ENCODE measurements around the gene PSMB5.

Gene PSMB5

GRCh38 chr14:22985894-22986507 is 48.7 kb downstream of the PSMB5 start:
- no peak for DNase-seq

GRCh38 chr14:22984959-22985658 is 49.6 kb downstream of the PSMB5 start:
- DNase-seq: no peak

GRCh38 chr14:22982477-22983245 is 52.0 kb downstream of the PSMB5 start, which contains the start of gene AJUBA:
Gene AJUBA, minus strand, starts transcription at chr14:22982551. Its CDS starts 285 bp downstream, at chr14:22982266.
- peak; percentile 75 for DNase-seq

GRCh38 chr14:22981876-22982476 is 52.7 kb downstream of the PSMB5 start:
- no peak for DNase-seq

- no peak for DNase-seq
These were observed 53.4 kb downstream of the PSMB5 start for GRCh38 chr14:22981090-22981875.

GRCh38 chr14:22980672-22981089 is 54.0 kb downstream of the PSMB5 start:
- no peak for DNase-seq

- DNase-seq: no peak
These were observed 54.8 kb downstream of the PSMB5 start for GRCh38 chr14:22979748-22980392.

- no peak for DNase-seq
These were observed 55.6 kb downstream of the PSMB5 start for GRCh38 chr14:22978981-22979671.

GRCh38 chr14:22978487-22978837 is 56.2 kb downstream of the PSMB5 start:
- DNase-seq: no peak

GRCh38 chr14:22977684-22978486 is 56.8 kb downstream of the PSMB5 start:
- no peak for DNase-seq

- DNase-seq: no peak
These were observed 57.3 kb downstream of the PSMB5 start for GRCh38 chr14:22977434-22977683.

- DNase-seq: no peak
These were observed 57.9 kb downstream of the PSMB5 start for GRCh38 chr14:22976620-22977433.
